Body of pancreas (tissue), 4 donors: ENCODE measurements around the gene KLHL8.

ENCODE experiments used
- POLR2A ChIP-seq, 3 donors: fragments of 450-650 bp; IDR thresholded peaks; one replicate each; pipeline ENCODE4 v1.6.1; 2016; ENCODE audit warnings: antibody characterized with exemption in 3 of 3, mild to moderate bottlenecking in 2 of 3
- TF ChIP-seq, protein P1 (sequence below), 7 experiments: fragments of 450-650 bp in 4 of 7; fragments of 200-600 bp in 3 of 7; sonication (generic) in 3 of 7; IDR thresholded peaks; one replicate each; pipeline ENCODE4 v1.5.1; 2016 to 2019; ENCODE audit warnings: antibody characterized with exemption in 7 of 7

DNA sequence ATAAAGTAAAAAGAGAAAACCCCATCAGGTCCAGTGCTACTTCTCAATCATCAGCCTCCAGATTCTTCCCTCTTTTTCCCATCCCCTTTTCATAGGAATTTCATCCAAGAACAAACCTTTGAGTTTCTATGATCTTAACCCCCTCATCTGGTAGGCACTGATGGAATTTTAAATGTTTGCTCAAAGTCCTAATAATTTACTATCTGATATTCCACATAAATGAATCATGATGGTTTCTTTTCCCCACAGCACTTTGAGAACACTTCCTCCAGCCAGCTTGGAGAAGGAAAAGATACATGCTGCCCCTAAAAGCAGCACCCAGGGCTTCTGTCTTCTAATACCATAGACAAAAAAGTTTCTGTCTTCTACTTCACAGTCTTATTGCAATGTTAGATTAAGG is 19.4 kb upstream of the KLHL8 start:
- no peak for TF ChIP-seq POLR2A (IDR thresholded peaks at IDR 0.05)
- TF ChIP-seq, protein P1, sequence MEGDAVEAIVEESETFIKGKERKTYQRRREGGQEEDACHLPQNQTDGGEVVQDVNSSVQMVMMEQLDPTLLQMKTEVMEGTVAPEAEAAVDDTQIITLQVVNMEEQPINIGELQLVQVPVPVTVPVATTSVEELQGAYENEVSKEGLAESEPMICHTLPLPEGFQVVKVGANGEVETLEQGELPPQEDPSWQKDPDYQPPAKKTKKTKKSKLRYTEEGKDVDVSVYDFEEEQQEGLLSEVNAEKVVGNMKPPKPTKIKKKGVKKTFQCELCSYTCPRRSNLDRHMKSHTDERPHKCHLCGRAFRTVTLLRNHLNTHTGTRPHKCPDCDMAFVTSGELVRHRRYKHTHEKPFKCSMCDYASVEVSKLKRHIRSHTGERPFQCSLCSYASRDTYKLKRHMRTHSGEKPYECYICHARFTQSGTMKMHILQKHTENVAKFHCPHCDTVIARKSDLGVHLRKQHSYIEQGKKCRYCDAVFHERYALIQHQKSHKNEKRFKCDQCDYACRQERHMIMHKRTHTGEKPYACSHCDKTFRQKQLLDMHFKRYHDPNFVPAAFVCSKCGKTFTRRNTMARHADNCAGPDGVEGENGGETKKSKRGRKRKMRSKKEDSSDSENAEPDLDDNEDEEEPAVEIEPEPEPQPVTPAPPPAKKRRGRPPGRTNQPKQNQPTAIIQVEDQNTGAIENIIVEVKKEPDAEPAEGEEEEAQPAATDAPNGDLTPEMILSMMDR (IDR thresholded peaks at IDR 0.05), result no peak
